Neural cell (in vitro differentiated cells): ENCODE results near the gene RAB3GAP2. TPM values are rescaled to one million over a fixed set of nuclear protein-coding genes. Genes with fewer than 3 reads are reported as not detected.

Experiments
- H2AFZ ChIP-seq: fragments of 200-600, 300-800 bp; sonication (generic), shearing (Covaris generic); 2 replicates; pipeline ENCODE4 v1.6.0; 2014; ENCODE audit warnings: low read depth, mild to moderate bottlenecking, antibody characterized with exemption, low read length, moderate library complexity
- H3F3A ChIP-seq: fragments of 200-600 bp; shearing (Covaris generic); 2 replicates; pipeline ENCODE4 v1.6.1; 2016; ENCODE audit warnings: mild to moderate bottlenecking, moderate library complexity, mixed read lengths, antibody characterized with exemption, low read length; ENCODE audit not compliant: insufficient read depth, poor library complexity, severe bottlenecking
- H3K27ac ChIP-seq: fragments of 200-600, 300-800 bp; sonication (generic), shearing (Covaris generic); 2 replicates; pipeline ENCODE4 v1.5.1; 2014; ENCODE audit warnings: mild to moderate bottlenecking, low read length, moderate library complexity
- H3K27me3 ChIP-seq: fragments of 300-800, 200-600 bp; sonication (generic), shearing (Covaris generic); 2 replicates; pipeline ENCODE4 v1.6.0; 2014; ENCODE audit warnings: mild to moderate bottlenecking, low read depth, low read length, moderate library complexity; ENCODE audit not compliant: insufficient read depth
- H3K36me3 ChIP-seq: fragments of 300-800, 200-600 bp; sonication (generic), shearing (Covaris generic); 2 replicates; pipeline ENCODE4 v1.5.1; 2014; ENCODE audit warnings: mild to moderate bottlenecking, antibody characterized with exemption, low read length, moderate library complexity; ENCODE audit not compliant: insufficient read depth
- H3K4me2 ChIP-seq: fragments of 300-800, 200-600 bp; sonication (generic), shearing (Covaris generic); 2 replicates; pipeline ENCODE4 v1.6.0; 2014; ENCODE audit warnings: mild to moderate bottlenecking, low read length
- H3K4me3 ChIP-seq: fragments of 300-800, 200-600 bp; sonication (generic), shearing (Covaris generic); 2 replicates; pipeline ENCODE4 v1.5.1; 2014; ENCODE audit warnings: mild to moderate bottlenecking, low read length, moderate library complexity
- H3K79me2 ChIP-seq: fragments of 200-600 bp; shearing (Covaris generic); replicated peaks from 2 replicates; pipeline ENCODE4 v1.6.0; 2014; ENCODE audit warnings: mild to moderate bottlenecking, low read length, moderate library complexity; ENCODE audit not compliant: insufficient read depth
- H3K9ac ChIP-seq: fragments of 300-800, 200-600 bp; sonication (generic), shearing (Covaris generic); 2 replicates; pipeline ENCODE4 v1.6.1; 2016; ENCODE audit warnings: mild to moderate bottlenecking, low read length, mixed read lengths
- H3K9me2 ChIP-seq: fragments of 200-600 bp; shearing (Covaris generic); 2 replicates; pipeline ENCODE4 v1.6.1; 2016; ENCODE audit warnings: mild to moderate bottlenecking, low read length, mixed read lengths; ENCODE audit not compliant: insufficient read depth
- H3K9me3 ChIP-seq: fragments of 200-600, 300-800 bp; sonication (generic), shearing (Covaris generic); 2 replicates; pipeline ENCODE4 v1.6.1; 2016; ENCODE audit warnings: mild to moderate bottlenecking, mixed run types, low read length, moderate library complexity, mixed read lengths
- H4K20me1 ChIP-seq: fragments of 200-600 bp; shearing (Covaris generic); 2 replicates; pipeline ENCODE4 v1.6.1; 2016; ENCODE audit warnings: mild to moderate bottlenecking, mixed run types; ENCODE audit not compliant: insufficient read depth
- EP300 ChIP-seq: fragments of 450-650 bp; conservative IDR thresholded peaks from 2 replicates; pipeline ENCODE4 v1.6.1; 2014; ENCODE audit warnings: antibody characterized with exemption, mild to moderate bottlenecking, moderate library complexity; ENCODE audit not compliant: poor library complexity, severe bottlenecking
- EZH2 ChIP-seq: fragments of 200-600, 300-800 bp; shearing (Covaris generic), sonication (generic); IDR thresholded peaks from 2 replicates; pipeline ENCODE4 v1.6.1; 2014; ENCODE audit warnings: antibody characterized with exemption, low read length, borderline replicate concordance, mild to moderate bottlenecking; ENCODE audit not compliant: insufficient read depth, poor library complexity, severe bottlenecking
- MXI1 ChIP-seq: fragments of 450-650 bp; conservative IDR thresholded peaks from 2 replicates; pipeline ENCODE4 v1.6.1; 2014; ENCODE audit warnings: antibody characterized with exemption, mild to moderate bottlenecking; ENCODE audit not compliant: poor library complexity, severe bottlenecking
- POLR2AphosphoS5 ChIP-seq: IDR thresholded peaks from 2 replicates; pipeline ENCODE4 v1.6.1; 2012
- RAD21 ChIP-seq: fragments of 450-650 bp; conservative IDR thresholded peaks from 2 replicates; pipeline ENCODE4 v1.6.1; 2014; ENCODE audit warnings: antibody characterized with exemption, mild to moderate bottlenecking, moderate library complexity
- SMC3 ChIP-seq: fragments of 450-650 bp; conservative IDR thresholded peaks from 2 replicates; pipeline ENCODE4 v1.6.1; 2014; ENCODE audit warnings: antibody characterized with exemption, mild to moderate bottlenecking, moderate library complexity; ENCODE audit not compliant: poor library complexity
- TAF1 ChIP-seq: IDR thresholded peaks from 2 replicates; pipeline ENCODE4 v1.6.1; 2012; ENCODE audit warnings: low read depth
- polyA plus RNA-seq: library from polyadenylated mRNA; depleted of rRNA; stranded (reverse); fragments of >200 nt; gene quantifications from 2 replicates; pipeline ENCODE4 v1.2.3, GENCODE V29; 2014
- TF ChIP-seq, protein P1 (sequence below): IDR thresholded peaks from 2 replicates; pipeline ENCODE4 v1.6.1; 2012; ENCODE audit warnings: borderline replicate concordance
- TF ChIP-seq, protein P2 (sequence below): fragments of 450-650 bp; IDR thresholded peaks from 2 replicates; pipeline ENCODE4 v1.5.1; 2014; ENCODE audit warnings: antibody characterized with exemption, mild to moderate bottlenecking, moderate library complexity; ENCODE audit not compliant: poor library complexity, severe bottlenecking

Gene RAB3GAP2
- polyA plus RNA-seq, 1 donor from 2014 or later = 39.9 TPM

DNA sequence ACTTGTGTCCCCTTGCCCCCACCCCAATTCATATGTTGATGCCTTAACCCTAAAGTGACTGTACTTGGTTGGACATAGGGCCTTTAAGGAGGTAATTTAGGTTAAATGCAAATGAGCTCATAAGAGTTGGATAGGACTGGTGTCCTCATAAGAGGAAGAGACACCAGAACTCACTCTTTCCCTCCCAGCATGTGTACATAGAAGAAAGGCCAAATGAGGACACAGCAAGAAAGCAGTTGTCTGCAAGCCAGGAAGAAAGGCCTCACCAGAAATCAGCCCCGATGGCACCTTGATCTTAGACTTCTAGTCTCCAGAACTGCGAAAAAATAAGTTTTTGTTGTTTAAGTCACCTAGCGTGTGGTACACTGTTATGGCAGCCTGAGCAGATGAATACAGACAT is 45.5 kb downstream of the RAB3GAP2 start:
- Histone ChIP-seq H3K4me3 (no peak overlapping the region), H3K79me2 (peaks cover 5% of the 10 kb centered on the region), H3K27me3 (no peaks in the 10 kb centered on the region), H4K20me1 (no peaks in the 10 kb centered on the region), H3K9ac (no peak overlapping the region), H3K4me2 (no peak overlapping the region), H3K9me3 (no peaks in the 10 kb centered on the region), H3K36me3 (no peaks in the 10 kb centered on the region), H3K27ac (no peak overlapping the region), H3F3A (no peaks in the 10 kb centered on the region), H3K9me2 (no peaks in the 10 kb centered on the region), H2AFZ (no peak overlapping the region)
- TF ChIP-seq, protein P1, sequence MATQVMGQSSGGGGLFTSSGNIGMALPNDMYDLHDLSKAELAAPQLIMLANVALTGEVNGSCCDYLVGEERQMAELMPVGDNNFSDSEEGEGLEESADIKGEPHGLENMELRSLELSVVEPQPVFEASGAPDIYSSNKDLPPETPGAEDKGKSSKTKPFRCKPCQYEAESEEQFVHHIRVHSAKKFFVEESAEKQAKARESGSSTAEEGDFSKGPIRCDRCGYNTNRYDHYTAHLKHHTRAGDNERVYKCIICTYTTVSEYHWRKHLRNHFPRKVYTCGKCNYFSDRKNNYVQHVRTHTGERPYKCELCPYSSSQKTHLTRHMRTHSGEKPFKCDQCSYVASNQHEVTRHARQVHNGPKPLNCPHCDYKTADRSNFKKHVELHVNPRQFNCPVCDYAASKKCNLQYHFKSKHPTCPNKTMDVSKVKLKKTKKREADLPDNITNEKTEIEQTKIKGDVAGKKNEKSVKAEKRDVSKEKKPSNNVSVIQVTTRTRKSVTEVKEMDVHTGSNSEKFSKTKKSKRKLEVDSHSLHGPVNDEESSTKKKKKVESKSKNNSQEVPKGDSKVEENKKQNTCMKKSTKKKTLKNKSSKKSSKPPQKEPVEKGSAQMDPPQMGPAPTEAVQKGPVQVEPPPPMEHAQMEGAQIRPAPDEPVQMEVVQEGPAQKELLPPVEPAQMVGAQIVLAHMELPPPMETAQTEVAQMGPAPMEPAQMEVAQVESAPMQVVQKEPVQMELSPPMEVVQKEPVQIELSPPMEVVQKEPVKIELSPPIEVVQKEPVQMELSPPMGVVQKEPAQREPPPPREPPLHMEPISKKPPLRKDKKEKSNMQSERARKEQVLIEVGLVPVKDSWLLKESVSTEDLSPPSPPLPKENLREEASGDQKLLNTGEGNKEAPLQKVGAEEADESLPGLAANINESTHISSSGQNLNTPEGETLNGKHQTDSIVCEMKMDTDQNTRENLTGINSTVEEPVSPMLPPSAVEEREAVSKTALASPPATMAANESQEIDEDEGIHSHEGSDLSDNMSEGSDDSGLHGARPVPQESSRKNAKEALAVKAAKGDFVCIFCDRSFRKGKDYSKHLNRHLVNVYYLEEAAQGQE = no peak
- no peak for TF ChIP-seq EP300
- TF ChIP-seq, protein P2, sequence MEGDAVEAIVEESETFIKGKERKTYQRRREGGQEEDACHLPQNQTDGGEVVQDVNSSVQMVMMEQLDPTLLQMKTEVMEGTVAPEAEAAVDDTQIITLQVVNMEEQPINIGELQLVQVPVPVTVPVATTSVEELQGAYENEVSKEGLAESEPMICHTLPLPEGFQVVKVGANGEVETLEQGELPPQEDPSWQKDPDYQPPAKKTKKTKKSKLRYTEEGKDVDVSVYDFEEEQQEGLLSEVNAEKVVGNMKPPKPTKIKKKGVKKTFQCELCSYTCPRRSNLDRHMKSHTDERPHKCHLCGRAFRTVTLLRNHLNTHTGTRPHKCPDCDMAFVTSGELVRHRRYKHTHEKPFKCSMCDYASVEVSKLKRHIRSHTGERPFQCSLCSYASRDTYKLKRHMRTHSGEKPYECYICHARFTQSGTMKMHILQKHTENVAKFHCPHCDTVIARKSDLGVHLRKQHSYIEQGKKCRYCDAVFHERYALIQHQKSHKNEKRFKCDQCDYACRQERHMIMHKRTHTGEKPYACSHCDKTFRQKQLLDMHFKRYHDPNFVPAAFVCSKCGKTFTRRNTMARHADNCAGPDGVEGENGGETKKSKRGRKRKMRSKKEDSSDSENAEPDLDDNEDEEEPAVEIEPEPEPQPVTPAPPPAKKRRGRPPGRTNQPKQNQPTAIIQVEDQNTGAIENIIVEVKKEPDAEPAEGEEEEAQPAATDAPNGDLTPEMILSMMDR = no peak
- TF ChIP-seq TAF1 = no peak
- no peak for TF ChIP-seq SMC3

DNA sequence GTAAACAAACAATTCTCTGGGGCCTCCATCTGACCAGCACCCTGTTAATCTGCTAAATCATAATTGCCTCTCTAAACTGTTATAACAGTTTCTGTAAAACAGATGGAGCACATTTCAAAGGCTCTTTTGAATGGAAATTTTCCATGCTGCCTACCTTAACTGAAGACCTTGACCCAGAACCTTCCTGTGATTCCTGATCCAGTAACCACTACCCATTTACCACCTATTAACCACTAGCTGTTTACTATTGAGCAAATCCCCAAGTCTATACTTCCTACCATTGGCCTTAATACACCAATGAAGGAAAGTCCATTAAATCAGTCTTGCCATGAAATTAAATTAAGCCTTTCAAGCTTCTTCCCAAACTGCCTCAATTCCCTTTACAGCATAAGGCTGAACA is 46.3 kb downstream of the RAB3GAP2 start:
- Histone ChIP-seq H3K4me3 (no peak overlapping the region), H3K9me2 (no peaks in the 10 kb centered on the region), H3K27me3 (no peaks in the 10 kb centered on the region), H3K36me3 (no peaks in the 10 kb centered on the region), H3K27ac (no peak overlapping the region), H3K9me3 (no peaks in the 10 kb centered on the region), H3K79me2 (peaks cover 5% of the 10 kb centered on the region), H2AFZ (no peak overlapping the region), H3F3A (no peaks in the 10 kb centered on the region), H3K9ac (no peak overlapping the region), H4K20me1 (no peaks in the 10 kb centered on the region), H3K4me2 (no peak overlapping the region)
- no peak for TF ChIP-seq RAD21
- TF ChIP-seq POLR2AphosphoS5 = no peak
- TF ChIP-seq EP300 = no peak
- TF ChIP-seq, protein P2 = no peak
- no peak for TF ChIP-seq MXI1
- TF ChIP-seq SMC3 = no peak
- TF ChIP-seq EZH2 = no peak
- TF ChIP-seq TAF1 = no peak
- TF ChIP-seq, protein P1 = no peak
